HepG2 (cell line): Measurements from ENCODE around the gene OPALIN. TPM values are rescaled to one million over a fixed set of nuclear protein-coding genes. Genes with fewer than 3 reads are reported as not detected.

Experiments
- BHLHE40 ChIP-seq: IDR thresholded peaks from 2 replicates; pipeline ENCODE4 v1.6.1; 2011; ENCODE audit warnings: low read length, improper control_type of control experiment
- NFKBIZ ChIP-seq: IDR thresholded peaks from 2 replicates; pipeline ENCODE4 v1.6.1; 2018; ENCODE audit warnings: missing genetic modification reagents, missing compliant biosample characterization
- PAXIP1 ChIP-seq: sonication (generic); formaldehyde crosslinking; conservative IDR thresholded peaks from 2 replicates; pipeline ENCODE4 v1.4.0; 2020; ENCODE audit warnings: mild to moderate bottlenecking, missing genetic modification reagents, moderate library complexity
- RARG ChIP-seq: sonication (generic); formaldehyde crosslinking; IDR thresholded peaks from 2 replicates; pipeline ENCODE4 v1.4.0; 2020; ENCODE audit warnings: low read depth, mild to moderate bottlenecking, missing genetic modification reagents
- THAP8 ChIP-seq: sonication (generic); formaldehyde crosslinking; IDR thresholded peaks from 2 replicates; pipeline ENCODE4 v1.5.1; 2020; ENCODE audit warnings: missing genetic modification reagents, mild to moderate bottlenecking, borderline replicate concordance
- ZNF235 ChIP-seq: sonication (generic); formaldehyde crosslinking; IDR thresholded peaks from 2 replicates; pipeline ENCODE4 v1.8.1; 2023; ENCODE audit warnings: mild to moderate bottlenecking, missing genetic modification reagents, borderline replicate concordance
- ZNF264 ChIP-seq: sonication (generic); formaldehyde crosslinking; IDR thresholded peaks from 2 replicates; pipeline ENCODE4 v1.4.0; 2020; ENCODE audit warnings: missing genetic modification reagents
- ZNF414 ChIP-seq: sonication (generic); formaldehyde crosslinking; IDR thresholded peaks from 2 replicates; pipeline ENCODE4 v1.5.0; 2020; ENCODE audit warnings: missing genetic modification reagents
- ZNF547 ChIP-seq: sonication (generic); formaldehyde crosslinking; IDR thresholded peaks from 2 replicates; pipeline ENCODE4 v1.5.1; 2020; ENCODE audit warnings: mild to moderate bottlenecking, missing genetic modification reagents
- polyA plus RNA-seq, 8 experiments: library from polyadenylated mRNA; depleted of rRNA in 3 of 8; stranded (reverse) in 7 of 8; unstranded in 1 of 8; fragments of >200 nt; fragmentation: Illumina TruSeq in 4 of 8; extraction: Trizol in 4 of 8; gene quantifications; 2 replicates each; pipeline versions ENCODE4 v1.2.1 to v1.2.3, GENCODE V29; 2011 to 2016; ENCODE audit warnings: low read depth in 4 of 8, missing spikeins in 1 of 8, mixed read lengths in 1 of 8; ENCODE audit not compliant: insufficient read depth in 1 of 8
- total RNA-seq, 5 experiments: library from RNA; depleted of rRNA; stranded (reverse); fragments of >200 nt; fragmentation: Illumina TruSeq; extraction: Trizol; gene quantifications; 2 replicates each; pipeline ENCODE4 v1.2.3, GENCODE V29; 2016; ENCODE audit warnings: low read depth in 1 of 5

The OPALIN gene
- total and polyA plus RNA-seq, 2 of the 13 experiments (the other 11 are each of a cell fraction or from before 2014, with no cell fraction given): not detected

GRCh38 chr10:96357038-96357620, 1.7 kb downstream of the OPALIN start (continued):
- TF ChIP-seq PAXIP1 (CRISPR knock-in tag) (no peak), ZNF414 (CRISPR knock-in tag) (no peak), NFKBIZ (CRISPR knock-in tag) (no peak), RARG (CRISPR knock-in tag) (no peak), ZNF235 (CRISPR knock-in tag) (no peak), BHLHE40 (no peak), ZNF547 (no peak), THAP8 (CRISPR knock-in tag) (no peak), ZNF264 (CRISPR knock-in tag) (no peak)
- TF ChIP-seq, all 625 proteins: peak for 0
